GM12892 (cell line): ENCODE results near the gene NRXN2.
"Not testable (repeated sequence)": the region's sequence is repeated elsewhere in the genome, so short reads cannot be mapped to it uniquely, and the experiment has no call there.

Experiments used
- POLR2A ChIP-seq: IDR thresholded peaks from 2 replicates; pipeline ENCODE4 v1.6.1; 2011; ENCODE audit warnings: low read depth, low read length, control low read depth
- POLR2AphosphoS5 ChIP-seq: IDR thresholded peaks from 2 replicates; pipeline ENCODE4 v1.6.1; 2011; ENCODE audit warnings: low read depth, low read length, control low read depth
- TAF1 ChIP-seq: IDR thresholded peaks from 2 replicates; pipeline ENCODE4 v1.6.1; 2011; ENCODE audit warnings: low read depth, mild to moderate bottlenecking, control low read depth, low read length, borderline replicate concordance

DNA sequence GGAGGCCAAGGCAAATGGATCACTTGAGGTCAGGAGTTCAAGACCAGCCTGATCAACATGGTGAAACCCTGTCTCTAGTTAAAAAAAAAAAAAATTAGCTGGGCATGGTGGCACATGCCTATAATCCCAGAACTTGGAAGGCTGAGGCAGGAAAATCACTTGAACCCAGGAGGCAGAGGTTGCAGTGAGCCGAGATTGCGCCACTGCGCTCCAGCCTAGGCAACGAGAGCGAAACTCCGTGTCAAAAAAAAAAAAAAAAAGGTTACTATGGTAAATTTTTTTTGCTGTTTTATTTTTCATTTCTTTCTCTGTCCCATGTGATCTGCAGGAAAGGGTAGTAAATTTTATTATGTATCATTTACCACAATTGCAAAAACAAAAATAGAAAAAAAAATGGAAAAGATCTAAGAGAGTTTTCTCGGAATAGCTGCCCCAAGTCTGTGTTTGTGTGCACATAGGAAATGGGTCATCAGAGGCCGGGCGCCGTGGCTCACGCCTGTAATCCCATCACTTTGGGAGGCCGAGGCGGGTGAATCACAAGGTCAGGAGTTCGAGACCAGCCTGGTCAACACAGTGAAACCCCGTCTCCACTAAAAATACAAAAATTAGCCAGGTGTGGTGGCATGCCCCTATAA lies 58.6 kb downstream of the NRXN2 start:
- TF ChIP-seq TAF1, POLR2A, POLR2AphosphoS5: not testable (repeated sequence)
